GM12891 (cell line): Measurements from ENCODE around the gene NPY4R2.
"Not testable (repeated sequence)": the region's sequence is repeated elsewhere in the genome, so short reads cannot be mapped to it uniquely, and the experiment has no call there.

Experiments
- POLR2A ChIP-seq: IDR thresholded peaks from 2 replicates; pipeline ENCODE4 v1.6.1; 2011; ENCODE audit warnings: low read depth, low read length, control low read depth
- TAF1 ChIP-seq: IDR thresholded peaks from 2 replicates; pipeline ENCODE4 v1.6.1; 2011; ENCODE audit warnings: low read depth, low read length, control low read depth

DNA sequence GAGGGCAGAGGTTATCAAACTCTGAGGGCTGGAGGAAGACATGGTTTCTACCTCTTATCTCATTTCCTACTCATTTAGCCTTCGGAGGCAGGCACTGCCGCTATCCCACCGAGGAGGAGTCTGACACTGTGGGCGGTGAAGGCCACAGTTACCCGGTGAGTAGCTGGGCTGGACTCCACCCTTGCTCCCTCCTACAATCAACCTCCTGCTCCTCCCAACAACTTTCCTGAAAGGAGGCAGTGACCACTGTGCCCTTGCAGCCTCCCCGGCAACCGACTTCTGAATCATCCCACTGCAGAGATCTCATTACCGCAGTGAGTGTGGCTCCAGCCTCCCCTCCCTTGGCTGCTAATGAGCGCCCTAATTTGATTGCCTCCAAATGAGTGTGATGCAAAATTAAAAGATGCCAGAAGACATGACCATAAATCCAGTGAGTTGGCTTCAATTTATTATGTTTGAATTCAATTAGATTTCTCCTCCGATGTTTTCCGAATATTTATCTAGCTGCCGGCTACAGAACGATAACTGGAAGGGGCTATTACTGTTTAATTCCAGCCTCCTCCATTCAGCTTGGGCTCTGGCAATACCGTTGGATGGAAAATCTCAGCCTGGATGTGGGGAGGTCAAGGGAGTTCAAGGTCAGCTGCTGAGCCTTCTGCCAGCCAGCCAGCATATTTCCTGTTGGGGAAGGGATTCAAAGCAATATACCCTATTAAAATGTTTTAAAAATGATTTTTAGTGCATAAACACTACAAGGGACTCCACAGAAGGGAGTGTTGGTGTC, 46.0 kb downstream of the NPY4R2 start:
- not testable (repeated sequence) for TF ChIP-seq TAF1, POLR2A
